Fibroblast of lung (primary cell): ENCODE measurements around the gene UCP3. TPM values are rescaled to one million over a fixed set of nuclear protein-coding genes. Genes with fewer than 3 reads are reported as not detected.

Experiments used
- DNase-seq, 2 donors: peaks; one replicate each; pipeline versions ENCODE4 v3.0.0 to v3.0.0-alpha.2; 2010; ENCODE audit warnings: low read depth in 2 of 2
- H2AFZ ChIP-seq: 2 replicates; pipeline ENCODE4 v1.5.1; 2012; ENCODE audit warnings: low read length, control low read depth, inconsistent platforms
- H3K27ac ChIP-seq: 2 replicates; pipeline ENCODE4 v1.5.1; 2011; ENCODE audit warnings: low read length, control low read depth; ENCODE audit not compliant: insufficient read depth
- H3K27me3 ChIP-seq: 2 replicates; pipeline ENCODE4 v1.5.1; 2011; ENCODE audit warnings: mild to moderate bottlenecking, low read length; ENCODE audit not compliant: control insufficient read depth, insufficient read depth
- H3K36me3 ChIP-seq: 2 replicates; pipeline ENCODE4 v1.5.1; 2011; ENCODE audit warnings: low read length; ENCODE audit not compliant: control insufficient read depth, insufficient read depth
- H3K4me1 ChIP-seq: 2 replicates; pipeline ENCODE4 v1.5.1; 2011; ENCODE audit warnings: low read length; ENCODE audit not compliant: control insufficient read depth, insufficient read depth; ENCODE audit errors: extremely low read depth
- H3K4me2 ChIP-seq: 2 replicates; pipeline ENCODE4 v1.5.1; 2011; ENCODE audit warnings: low read length, control low read depth; ENCODE audit not compliant: insufficient read depth; ENCODE audit errors: extremely low read depth
- H3K4me3 ChIP-seq, 4 experiments: fragments of 200-600 bp in 1 of 4; sonication (generic) in 1 of 4; replicated peaks in 1 of 4; 2 replicates each; pipeline ENCODE4 v1.5.1; 2011 to 2016; ENCODE audit warnings: low read length in 4 of 4, low read depth in 3 of 4, mild to moderate bottlenecking in 3 of 4, control low read depth in 2 of 4, inconsistent platforms in 1 of 4, mixed read lengths in 1 of 4; ENCODE audit not compliant: insufficient read depth in 1 of 4; ENCODE audit errors: control extremely low read depth in 1 of 4
- H3K79me2 ChIP-seq: 2 replicates; pipeline ENCODE4 v1.5.1; 2012; ENCODE audit warnings: mild to moderate bottlenecking, low read length, inconsistent platforms; ENCODE audit not compliant: control insufficient read depth, insufficient read depth
- H3K9ac ChIP-seq: 2 replicates; pipeline ENCODE4 v1.5.1; 2011; ENCODE audit warnings: mild to moderate bottlenecking, low read length, control low read depth; ENCODE audit not compliant: insufficient read depth
- H3K9me3 ChIP-seq: 2 replicates; pipeline ENCODE4 v1.5.1; 2012; ENCODE audit warnings: low read depth, low read length; ENCODE audit not compliant: control insufficient read depth, insufficient read depth
- H4K20me1 ChIP-seq: 2 replicates; pipeline ENCODE4 v1.5.1; 2011; ENCODE audit warnings: low read length; ENCODE audit not compliant: control insufficient read depth, insufficient read depth; ENCODE audit errors: extremely low read depth
- EZH2 ChIP-seq: IDR thresholded peaks from 2 replicates; pipeline ENCODE4 v1.5.1; 2012; ENCODE audit warnings: low read length, control low read depth, mild to moderate bottlenecking; ENCODE audit errors: missing control alignments
- polyA plus RNA-seq, 2 donors: library from polyadenylated mRNA; depleted of rRNA in 1 of 2; stranded (reverse) in 1 of 2; unstranded in 1 of 2; fragments of >200 nt; gene quantifications; 2 replicates each; pipeline ENCODE4 v1.2.1, GENCODE V29; 2011 to 2012; ENCODE audit warnings: missing spikeins in 1 of 2
- total RNA-seq: library from RNA; depleted of rRNA; stranded (reverse); fragments of >200 nt; gene quantifications from 2 replicates; pipeline ENCODE4 v1.2.1, GENCODE V29; 2014
- TF ChIP-seq, protein P1 (sequence below), 2 donors: IDR thresholded peaks in 1 of 2; conservative IDR thresholded peaks in 1 of 2; 1 replicate in 1 of 2; 2 replicates in 1 of 2; pipeline ENCODE4 v1.5.1; 2011 to 2012; ENCODE audit warnings: low read length in 2 of 2, control low read depth in 1 of 2, inconsistent platforms in 1 of 2, low read depth in 1 of 2, mild to moderate bottlenecking in 1 of 2

The UCP3 gene
- total and polyA plus RNA-seq, 2 donors (not counting 1 experiment from before 2014, with no cell fraction given), result 0.18 to 0.33 TPM

DNA sequence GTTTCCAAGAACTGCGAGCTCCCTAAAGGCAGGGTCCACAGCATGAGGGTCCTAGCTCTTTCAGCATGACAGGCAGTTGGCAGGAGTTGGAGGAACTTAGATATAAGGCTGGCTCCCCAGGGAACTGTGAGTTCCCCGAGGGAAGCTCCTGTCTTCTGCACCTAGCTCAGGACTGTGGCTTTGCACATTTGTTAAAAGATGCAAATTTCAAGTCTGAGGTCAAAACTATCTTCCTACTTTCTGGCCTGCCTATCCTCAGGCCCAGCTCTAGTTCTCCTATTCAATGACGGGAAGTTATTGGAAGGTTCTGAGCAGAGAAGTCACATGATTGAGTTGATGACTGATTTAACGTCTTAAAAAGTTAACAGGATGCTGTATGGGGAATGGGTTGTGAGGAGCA is 11.7 kb upstream of the UCP3 start:
- Histone ChIP-seq H3K27ac (no peak overlapping the region), H2AFZ (no peak overlapping the region), H4K20me1 (no peaks in the 10 kb centered on the region), H3K36me3 (no peaks in the 10 kb centered on the region), H3K4me2 (no peak overlapping the region), H3K9me3 (no peaks in the 10 kb centered on the region), H3K4me3 (no peak overlapping the region), H3K79me2 (no peaks in the 10 kb centered on the region), H3K4me1 (peaks cover 17% of the 10 kb centered on the region), H3K27me3 (no peaks in the 10 kb centered on the region), H3K9ac (no peak overlapping the region)
- no peak for TF ChIP-seq EZH2
- TF ChIP-seq, protein P1, sequence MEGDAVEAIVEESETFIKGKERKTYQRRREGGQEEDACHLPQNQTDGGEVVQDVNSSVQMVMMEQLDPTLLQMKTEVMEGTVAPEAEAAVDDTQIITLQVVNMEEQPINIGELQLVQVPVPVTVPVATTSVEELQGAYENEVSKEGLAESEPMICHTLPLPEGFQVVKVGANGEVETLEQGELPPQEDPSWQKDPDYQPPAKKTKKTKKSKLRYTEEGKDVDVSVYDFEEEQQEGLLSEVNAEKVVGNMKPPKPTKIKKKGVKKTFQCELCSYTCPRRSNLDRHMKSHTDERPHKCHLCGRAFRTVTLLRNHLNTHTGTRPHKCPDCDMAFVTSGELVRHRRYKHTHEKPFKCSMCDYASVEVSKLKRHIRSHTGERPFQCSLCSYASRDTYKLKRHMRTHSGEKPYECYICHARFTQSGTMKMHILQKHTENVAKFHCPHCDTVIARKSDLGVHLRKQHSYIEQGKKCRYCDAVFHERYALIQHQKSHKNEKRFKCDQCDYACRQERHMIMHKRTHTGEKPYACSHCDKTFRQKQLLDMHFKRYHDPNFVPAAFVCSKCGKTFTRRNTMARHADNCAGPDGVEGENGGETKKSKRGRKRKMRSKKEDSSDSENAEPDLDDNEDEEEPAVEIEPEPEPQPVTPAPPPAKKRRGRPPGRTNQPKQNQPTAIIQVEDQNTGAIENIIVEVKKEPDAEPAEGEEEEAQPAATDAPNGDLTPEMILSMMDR (conservative IDR thresholded peaks at IDR 0.05 in 1 of 2, IDR thresholded peaks at IDR 0.05 in 1 of 2; ENCODE audit: low read depth in 1 of 2, low read length in 2 of 2), result no peak
- DNase-seq, result no peak

DNA sequence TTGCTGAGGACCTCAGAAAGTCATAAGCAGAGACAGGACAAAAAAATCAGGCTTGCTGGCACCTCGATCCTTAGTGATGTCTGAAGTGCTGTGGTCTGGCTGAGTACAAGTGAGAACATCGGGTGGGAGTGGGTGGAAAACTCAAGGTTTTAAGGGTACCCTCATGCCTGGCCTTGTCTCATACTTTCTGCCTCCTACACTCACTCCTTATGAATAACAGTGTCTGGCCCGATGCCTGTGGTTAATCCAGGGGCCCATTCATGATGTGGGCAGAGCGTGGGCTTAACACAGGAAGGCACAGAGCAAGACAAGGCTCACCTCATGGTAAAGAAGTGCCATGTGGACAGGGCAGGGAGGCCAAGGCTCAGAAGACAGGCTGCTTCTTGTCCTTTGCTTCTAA is 11.0 kb upstream of the UCP3 start:
- Histone ChIP-seq H3K27ac (no peak overlapping the region), H3K27me3 (no peaks in the 10 kb centered on the region), H3K9ac (no peak overlapping the region), H3K4me2 (no peak overlapping the region), H3K4me3 (no peak overlapping the region), H3K36me3 (no peaks in the 10 kb centered on the region), H3K79me2 (no peaks in the 10 kb centered on the region), H4K20me1 (no peaks in the 10 kb centered on the region), H2AFZ (no peak overlapping the region), H3K9me3 (no peaks in the 10 kb centered on the region), H3K4me1 (peaks cover 15% of the 10 kb centered on the region)
- DNase-seq, result peak in 1 of 2 donors; percentile 71
- no peak for TF ChIP-seq EZH2
- TF ChIP-seq, protein P1 (conservative IDR thresholded peaks at IDR 0.05 in 1 of 2, IDR thresholded peaks at IDR 0.05 in 1 of 2; ENCODE audit: low read depth in 1 of 2, low read length in 2 of 2), result no peak

DNA sequence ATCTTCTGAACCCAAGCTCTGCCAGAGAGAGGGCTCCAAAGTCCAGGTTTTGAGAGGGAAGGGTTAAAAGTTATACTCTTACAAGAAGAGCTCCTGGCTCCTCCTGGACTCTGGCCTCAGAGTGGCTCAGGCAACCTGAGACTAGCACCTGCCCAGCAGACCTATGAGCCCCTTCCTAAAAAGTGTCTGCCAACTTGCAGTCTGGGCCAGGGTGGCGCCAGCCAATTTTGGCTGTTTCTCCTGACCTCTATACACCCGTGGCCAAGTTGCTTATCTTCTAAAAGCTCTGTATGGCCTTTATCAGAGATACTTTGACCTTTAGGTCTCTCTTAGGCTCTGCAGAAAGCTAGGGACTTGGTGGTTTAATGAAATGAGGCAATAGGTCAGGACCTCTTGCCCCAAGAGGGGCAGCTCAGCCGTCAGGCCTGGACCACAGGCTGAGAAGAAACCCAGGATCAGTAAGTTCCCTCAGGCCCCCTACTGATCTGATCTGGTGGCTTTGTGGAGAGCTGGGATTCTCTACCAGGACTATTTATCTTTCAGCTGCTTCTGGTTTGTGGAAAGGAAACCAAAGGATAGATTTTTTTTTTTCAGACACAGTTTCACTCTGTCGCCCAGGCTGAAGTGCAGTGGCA is 10.3 kb upstream of the UCP3 start:
- Histone ChIP-seq H3K4me3 (no peak overlapping the region), H3K9ac (no peak overlapping the region), H3K9me3 (no peaks in the 10 kb centered on the region), H3K4me1 (peaks cover 12% of the 10 kb centered on the region), H2AFZ (no peak overlapping the region), H3K4me2 (no peak overlapping the region), H3K79me2 (no peaks in the 10 kb centered on the region), H3K27ac (peak overlapping the region; percentile 37), H3K27me3 (no peaks in the 10 kb centered on the region), H3K36me3 (no peaks in the 10 kb centered on the region), H4K20me1 (no peaks in the 10 kb centered on the region)
- no peak for TF ChIP-seq EZH2
- TF ChIP-seq, protein P1 (conservative IDR thresholded peaks at IDR 0.05 in 1 of 2, IDR thresholded peaks at IDR 0.05 in 1 of 2; ENCODE audit: low read depth in 1 of 2, low read length in 2 of 2), result no peak
- DNase-seq, result peak in 1 of 2 donors; percentile 3
